ENCODE data around the gene FBXL2. TPM values are rescaled to one million over a fixed set of nuclear protein-coding genes. Genes with fewer than 3 reads are reported as not detected.

FBXL2 gene
- total RNA-seq, 1 donor from 2014 or later, result 21.6 TPM

DNA sequence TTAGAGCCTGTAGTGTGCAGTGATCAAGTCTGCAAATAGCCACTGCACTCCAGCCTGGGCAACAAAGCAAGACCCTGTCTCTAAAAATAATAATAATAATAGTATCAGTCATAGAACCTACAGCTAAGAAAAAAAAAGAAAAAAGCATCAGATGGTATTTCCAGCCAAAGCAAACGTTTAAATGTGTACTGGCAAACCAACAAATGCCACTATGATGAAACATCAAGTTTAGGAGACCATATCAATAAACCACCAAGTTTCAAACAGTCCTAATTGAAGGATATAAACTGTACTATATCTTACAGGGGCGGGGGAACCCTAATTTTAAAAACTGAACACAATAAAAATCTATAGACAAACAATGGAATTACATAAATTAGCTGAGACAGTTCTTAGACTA lies 156.6 kb downstream of the FBXL2 start:
- Mint-ChIP-seq H3K4me3 (no peak overlapping the region), H3K27me3 (no peaks in the 10 kb centered on the region), H3K4me1 (ENCODE audit: unreplicated experiment) (peaks cover 45% of the 10 kb centered on the region), H3K27ac (no peak overlapping the region), H3K36me3 (no peaks in the 10 kb centered on the region), H3K9me3 (no peaks in the 10 kb centered on the region)
- TF ChIP-seq, protein P1, sequence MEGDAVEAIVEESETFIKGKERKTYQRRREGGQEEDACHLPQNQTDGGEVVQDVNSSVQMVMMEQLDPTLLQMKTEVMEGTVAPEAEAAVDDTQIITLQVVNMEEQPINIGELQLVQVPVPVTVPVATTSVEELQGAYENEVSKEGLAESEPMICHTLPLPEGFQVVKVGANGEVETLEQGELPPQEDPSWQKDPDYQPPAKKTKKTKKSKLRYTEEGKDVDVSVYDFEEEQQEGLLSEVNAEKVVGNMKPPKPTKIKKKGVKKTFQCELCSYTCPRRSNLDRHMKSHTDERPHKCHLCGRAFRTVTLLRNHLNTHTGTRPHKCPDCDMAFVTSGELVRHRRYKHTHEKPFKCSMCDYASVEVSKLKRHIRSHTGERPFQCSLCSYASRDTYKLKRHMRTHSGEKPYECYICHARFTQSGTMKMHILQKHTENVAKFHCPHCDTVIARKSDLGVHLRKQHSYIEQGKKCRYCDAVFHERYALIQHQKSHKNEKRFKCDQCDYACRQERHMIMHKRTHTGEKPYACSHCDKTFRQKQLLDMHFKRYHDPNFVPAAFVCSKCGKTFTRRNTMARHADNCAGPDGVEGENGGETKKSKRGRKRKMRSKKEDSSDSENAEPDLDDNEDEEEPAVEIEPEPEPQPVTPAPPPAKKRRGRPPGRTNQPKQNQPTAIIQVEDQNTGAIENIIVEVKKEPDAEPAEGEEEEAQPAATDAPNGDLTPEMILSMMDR (conservative IDR thresholded peaks at IDR 0.05), result no peak
- no peak for DNase-seq (ENCODE audit: extremely low spot score, unreplicated experiment)

Other genes with a start within 250 kb of the FBXL2 start
- 88.2 and 94.3 TPM in 2 replicates for gene GLB1, start 180.3 kb upstream of the FBXL2 start, total RNA-seq (ENCODE audit: low replicate concordance)
- gene TMPPE, start 180.3 kb upstream of the FBXL2 start, total RNA-seq (ENCODE audit: low replicate concordance), result 9.9 and 13.0 TPM in 2 replicates
- gene CRTAP, start 163.4 kb upstream of the FBXL2 start, total RNA-seq (ENCODE audit: low replicate concordance), result 83.2 and 138 TPM in 2 replicates
- 0.64 and 3.3 TPM in 2 replicates for gene SUSD5, start 58.6 kb upstream of the FBXL2 start, total RNA-seq (ENCODE audit: low replicate concordance)
- gene UBP1, start 163.0 kb downstream of the FBXL2 start, total RNA-seq (ENCODE audit: low replicate concordance), result 57.0 and 68.2 TPM in 2 replicates